Measurements from ENCODE around the gene GAK.

The GAK gene

DNA sequence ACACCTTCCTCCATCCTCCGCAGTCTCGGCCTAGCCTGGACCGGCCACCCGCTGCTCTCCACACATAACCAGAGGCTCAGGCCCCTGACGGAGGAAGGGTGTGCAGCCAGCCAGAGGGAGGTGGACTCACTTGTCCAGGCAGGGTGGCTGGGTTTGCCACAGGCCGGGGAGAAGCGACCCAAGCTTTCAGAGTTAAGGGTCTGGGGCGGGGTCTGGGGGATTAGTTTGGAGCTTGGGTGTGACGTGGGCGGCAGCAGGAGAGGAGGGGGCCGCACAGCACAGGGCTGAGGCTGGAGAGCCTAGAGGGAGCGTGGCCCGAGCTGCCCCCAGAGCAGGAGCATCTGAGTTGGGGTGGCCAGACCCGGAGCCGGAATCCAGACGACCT lies 83.8 kb downstream of the GAK start:
- no peak for DNase-seq (ENCODE audit: low read depth)

DNA sequence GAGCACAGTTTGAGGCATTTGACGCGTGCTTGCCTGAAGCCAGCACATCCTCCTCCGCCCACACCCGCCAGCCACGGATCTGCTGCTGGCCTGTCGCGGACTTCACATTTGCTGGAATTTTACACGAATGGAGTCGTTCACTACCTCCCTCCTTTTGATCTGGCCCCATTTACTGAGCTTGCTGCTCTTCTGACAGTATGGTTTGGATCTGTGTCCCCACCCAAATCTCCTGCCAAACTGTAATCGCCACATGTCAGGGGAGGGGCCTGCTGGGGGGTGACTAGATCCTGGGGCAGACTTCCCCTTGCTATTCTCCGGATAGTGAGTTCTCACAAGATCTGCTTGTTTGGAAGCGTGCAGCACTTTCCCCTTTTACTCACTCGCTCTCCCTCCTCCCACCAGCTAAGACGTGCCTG lies 86.3 kb downstream of the GAK start:
- no peak for DNase-seq (ENCODE audit: low read depth)

GRCh38 chr4:845233-845835 lies 86.8 kb downstream of the GAK start:
- no peak for DNase-seq (ENCODE audit: low read depth)

GRCh38 chr4:844752-845232 lies 87.3 kb downstream of the GAK start:
- no peak for DNase-seq (ENCODE audit: low read depth)

DNA sequence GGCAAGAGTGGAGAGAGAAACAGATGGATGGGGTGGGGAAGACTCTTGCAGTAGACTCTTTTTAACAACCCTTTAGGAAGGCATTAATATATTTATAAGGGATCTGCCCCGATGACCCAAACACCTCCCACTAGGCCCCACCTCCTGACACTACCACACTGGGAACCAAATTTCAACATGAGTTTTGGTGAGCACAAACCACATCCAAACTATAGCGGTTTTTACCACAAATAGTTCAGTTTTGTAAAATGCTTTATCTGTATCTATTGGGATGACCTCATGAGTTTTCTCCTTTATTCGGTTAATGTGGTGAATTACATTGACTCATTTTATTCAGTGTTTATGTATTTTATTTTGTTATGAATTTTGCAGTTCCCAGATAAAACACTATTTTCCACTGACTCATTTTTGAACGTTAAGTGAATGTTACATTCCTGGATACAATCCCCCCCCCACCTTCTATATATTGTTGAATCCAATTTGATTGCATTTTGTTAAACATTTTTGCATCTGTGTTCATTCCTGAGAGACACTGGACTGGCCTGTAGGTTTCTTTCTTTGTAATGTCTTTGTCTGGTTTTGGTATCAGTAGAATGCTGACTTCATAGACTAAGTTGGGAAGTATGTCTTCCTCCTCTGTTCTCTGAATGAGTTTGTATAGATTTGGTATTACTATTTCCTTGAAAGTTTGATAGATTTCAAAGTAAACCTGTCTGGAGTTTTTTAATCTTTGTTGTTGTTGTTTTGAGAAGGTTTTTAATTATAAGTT lies 92.3 kb downstream of the GAK start:
- no peak for DNase-seq (ENCODE audit: low read depth)

- no peak for DNase-seq (ENCODE audit: low read depth)
Measured at GRCh38 chr4:837772-838171, 94.3 kb downstream of the GAK start.

GRCh38 chr4:836750-837301 lies 95.3 kb downstream of the GAK start:
- no peak for DNase-seq (ENCODE audit: low read depth)

- DNase-seq (ENCODE audit: low read depth): no peak
Measured at GRCh38 chr4:836003-836511, 96.1 kb downstream of the GAK start.

DNA sequence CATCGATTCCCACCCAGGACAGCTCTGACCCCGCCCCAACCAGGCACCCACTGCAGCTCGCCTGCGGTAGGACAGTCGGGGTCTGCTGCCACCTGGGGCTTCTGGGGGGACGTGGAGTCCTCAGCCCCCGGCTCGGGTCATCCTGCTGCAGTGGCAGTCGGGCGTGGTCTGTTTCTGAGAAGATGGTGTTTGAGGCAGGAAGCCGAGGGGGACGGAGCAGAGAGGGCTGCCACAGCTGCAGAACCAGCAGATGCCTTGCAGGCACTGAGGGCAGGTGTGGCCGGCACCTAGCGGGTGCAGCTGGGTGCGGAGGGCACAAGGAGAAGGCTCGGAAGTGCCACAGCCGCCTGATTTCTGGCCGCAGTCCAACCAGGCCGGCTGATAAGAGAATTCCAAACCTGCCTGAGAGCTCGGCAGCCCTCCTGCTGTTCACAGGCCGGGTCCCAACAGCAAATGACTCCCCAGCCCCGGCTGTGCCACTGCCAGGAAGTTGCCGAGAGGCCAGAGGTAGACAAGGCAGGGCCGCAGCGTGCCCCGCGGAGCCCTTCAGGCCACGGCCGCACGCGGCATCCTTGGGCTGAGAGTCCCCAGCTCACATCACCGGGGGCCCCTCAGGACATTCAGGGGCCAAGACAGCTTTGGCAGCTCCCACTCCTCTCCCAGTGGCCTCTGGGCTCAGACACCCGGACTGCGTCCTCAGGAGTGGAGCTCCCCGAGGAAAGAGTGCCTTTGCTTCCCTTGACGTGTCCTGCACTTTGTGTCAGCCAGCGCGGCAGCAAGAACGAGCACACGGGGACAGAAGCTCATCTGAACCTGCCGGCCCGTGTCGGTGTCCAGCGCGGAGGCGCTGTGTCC lies 96.7 kb downstream of the GAK start:
- no peak for DNase-seq (ENCODE audit: low read depth)

GRCh38 chr4:834368-835147 lies 97.6 kb downstream of the GAK start:
- no peak for DNase-seq (ENCODE audit: low read depth)

GRCh38 chr4:833731-834367 lies 98.3 kb downstream of the GAK start:
- no peak for DNase-seq (ENCODE audit: low read depth)

- DNase-seq (ENCODE audit: low read depth): peak; percentile 74
Measured at GRCh38 chr4:833156-833555, 99.0 kb downstream of the GAK start.

- no peak for DNase-seq (ENCODE audit: low read depth)
Measured at GRCh38 chr4:832536-832935, 99.6 kb downstream of the GAK start.

DNA sequence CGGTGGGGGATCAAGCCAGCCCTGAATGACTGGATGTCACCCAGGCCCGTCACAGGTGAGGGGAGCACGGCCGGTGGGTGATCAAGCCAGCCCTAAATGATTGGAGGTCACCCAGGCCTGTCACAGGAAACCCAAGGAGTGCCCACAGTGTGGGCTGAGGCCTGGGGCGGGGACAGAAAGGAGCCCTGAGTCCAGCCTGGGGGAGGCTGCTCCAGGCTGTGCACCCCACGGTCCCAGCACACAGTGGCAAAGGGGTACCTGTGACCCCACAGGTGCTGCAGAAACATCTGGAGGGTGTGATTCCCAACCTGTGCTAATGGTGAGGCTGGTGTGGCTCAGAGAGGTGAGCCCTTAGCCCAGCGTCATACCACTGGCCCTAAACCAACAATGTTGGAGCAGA lies 100.0 kb downstream of the GAK start:
- no peak for DNase-seq (ENCODE audit: low read depth)

DNA sequence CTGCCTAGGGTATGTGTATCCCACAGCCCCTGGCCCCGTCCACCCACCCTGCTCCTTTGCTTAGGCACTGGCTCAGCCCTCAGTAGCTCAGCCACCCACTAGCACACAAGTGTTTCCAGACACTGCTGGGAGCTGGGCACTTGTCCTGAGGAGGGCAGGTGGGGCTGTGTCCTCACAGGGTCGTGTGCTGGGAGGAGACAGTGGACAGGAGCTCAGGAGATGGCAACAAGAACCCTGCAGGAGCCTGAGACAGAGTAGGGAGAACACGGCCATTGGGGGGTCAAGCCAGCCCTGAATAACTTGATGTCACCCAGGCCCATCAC lies 100.7 kb downstream of the GAK start:
- no peak for DNase-seq (ENCODE audit: low read depth)

GRCh38 chr4:830601-831482 lies 101.3 kb downstream of the GAK start:
- DNase-seq (ENCODE audit: low read depth): no peak

GRCh38 chr4:829761-830600 lies 102.1 kb downstream of the GAK start:
- DNase-seq (ENCODE audit: low read depth): no peak

- no peak for DNase-seq (ENCODE audit: low read depth)
Measured at GRCh38 chr4:829291-829690, 102.8 kb downstream of the GAK start.

DNA sequence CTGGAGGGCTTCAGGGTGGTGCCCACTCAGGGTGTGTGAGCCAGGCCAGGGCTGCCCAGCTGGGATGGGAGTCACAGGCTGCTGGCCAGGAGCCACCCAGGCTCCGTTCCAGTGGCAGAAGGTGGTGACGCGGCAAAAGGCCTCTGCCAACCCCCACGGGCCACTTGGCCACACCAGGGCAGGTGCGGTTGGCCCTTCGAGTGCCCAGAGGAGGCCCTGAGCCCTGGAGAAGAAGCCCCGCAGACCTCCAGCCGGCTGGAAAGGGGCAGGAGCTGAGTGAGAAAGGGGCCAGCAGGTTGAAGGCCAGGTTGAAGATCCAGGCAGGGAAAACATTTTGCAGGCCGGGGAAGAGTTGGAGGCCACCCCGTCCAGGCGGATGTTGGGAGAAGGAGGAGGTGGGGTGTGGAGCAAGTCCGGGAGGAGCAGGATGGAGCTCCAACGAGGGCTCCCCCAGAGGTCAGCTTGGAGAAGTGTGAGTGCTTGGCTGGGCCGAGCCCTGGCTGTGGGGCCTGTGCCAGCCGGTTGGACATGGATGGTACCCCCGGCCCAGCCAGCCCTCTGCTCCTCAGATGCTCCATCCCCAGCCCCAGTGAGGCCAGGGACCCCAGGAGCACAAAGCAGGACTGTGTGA lies 103.4 kb downstream of the GAK start:
- no peak for DNase-seq (ENCODE audit: low read depth)
